ENCODE results near the gene KIF13A. TPM values are rescaled to one million over a fixed set of nuclear protein-coding genes. Genes with fewer than 3 reads are reported as not detected.

Gene KIF13A
- total RNA-seq, 2 experiments from 2014 or later = 0.91 to 1.4 TPM

DNA sequence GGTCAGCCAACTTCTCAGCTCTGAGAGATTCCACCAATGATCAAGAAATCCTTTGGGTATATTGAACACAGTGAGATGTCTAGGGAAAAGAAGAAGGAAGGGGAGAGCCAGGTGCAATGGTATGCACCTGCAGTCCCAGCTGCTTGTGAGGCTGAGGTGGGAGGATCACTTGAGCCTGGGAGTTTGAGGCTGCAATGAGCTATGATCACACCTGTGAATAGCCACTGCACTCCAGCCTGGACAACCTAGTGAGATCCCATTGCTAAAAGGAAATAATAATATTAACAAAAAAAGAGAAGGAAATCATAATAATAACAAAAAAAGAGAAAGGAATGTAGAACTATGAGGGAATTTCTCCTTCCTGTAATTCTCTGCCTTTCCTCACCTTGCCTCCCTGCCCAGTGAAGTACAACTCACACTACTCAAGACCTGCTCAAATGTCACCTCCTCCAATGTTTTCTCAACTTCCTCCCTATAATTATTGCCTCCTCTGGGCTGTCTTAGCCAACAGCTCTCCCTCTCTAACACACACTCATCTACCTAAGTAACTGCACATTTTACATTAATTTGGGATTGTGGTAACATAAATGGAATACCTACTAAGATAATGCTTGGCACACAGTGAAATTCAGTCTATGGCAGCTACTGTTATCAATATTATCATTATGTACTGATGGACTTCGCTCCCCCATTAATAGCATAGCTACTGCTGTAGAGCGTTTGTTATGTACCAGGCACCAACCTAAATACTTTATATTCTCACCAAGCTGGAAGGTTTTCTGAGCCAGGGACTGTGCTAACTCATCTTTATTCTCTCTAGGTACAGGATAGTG is 103.6 kb downstream of the KIF13A start:
- H3K4me1 ChIP-seq (ENCODE audit: insufficient read depth, low read length) = no peaks in the 10 kb centered on the region
- no peak overlapping the region for H3K4me3 Mint-ChIP-seq
- peaks cover 3 to 8% of the 10 kb centered on the region in 2 experiments for H3K27me3 ChIP-seq (ENCODE audit: control insufficient read depth in 1 of 2, insufficient read depth in 2 of 2, low read length in 2 of 2)
- H3K27ac ChIP-seq (ENCODE audit: low read depth in 1 of 2, low read length in 2 of 2) = no peak overlapping the region
- TF ChIP-seq CTCF (IDR thresholded peaks at IDR 0.05) = no peak
- no peak overlapping the region for H3K27ac Mint-ChIP-seq
- H3K36me3 Mint-ChIP-seq (ENCODE audit: low read depth) = no peaks in the 10 kb centered on the region
- ATAC-seq (ENCODE audit: poor library complexity) (no peak), DNase-seq (no peak)
- H3K9me3 ChIP-seq (ENCODE audit: control insufficient read depth in 1 of 2, insufficient read depth in 1 of 2, low read length in 2 of 2) = no peaks in the 10 kb centered on the region
- H3K4me1 Mint-ChIP-seq (ENCODE audit: low read depth) = no peaks in the 10 kb centered on the region
- intact Hi-C loops (cut with DNase I, micrococcal nuclease) = no loop called here
- ChIA-PET CTCF (no interaction called here), POLR2A (no interaction called here)
- H3K4me3 ChIP-seq (ENCODE audit: low read length) = no peak overlapping the region
- no peaks in the 10 kb centered on the region for H3K9me3 Mint-ChIP-seq
- H3K27me3 Mint-ChIP-seq = peaks cover 25% of the 10 kb centered on the region
- no peaks in the 10 kb centered on the region for H3K36me3 ChIP-seq (ENCODE audit: insufficient read depth, low read length)

GRCh38 chr6:17881085-17881858 is 106.2 kb downstream of the KIF13A start:
- POLR2A ChIA-PET = no interaction called here
- intact Hi-C loops (cut with DNase I, micrococcal nuclease) = no loop called here
- peaks cover 23% of the 10 kb centered on the region for H3K27me3 Mint-ChIP-seq

DNA sequence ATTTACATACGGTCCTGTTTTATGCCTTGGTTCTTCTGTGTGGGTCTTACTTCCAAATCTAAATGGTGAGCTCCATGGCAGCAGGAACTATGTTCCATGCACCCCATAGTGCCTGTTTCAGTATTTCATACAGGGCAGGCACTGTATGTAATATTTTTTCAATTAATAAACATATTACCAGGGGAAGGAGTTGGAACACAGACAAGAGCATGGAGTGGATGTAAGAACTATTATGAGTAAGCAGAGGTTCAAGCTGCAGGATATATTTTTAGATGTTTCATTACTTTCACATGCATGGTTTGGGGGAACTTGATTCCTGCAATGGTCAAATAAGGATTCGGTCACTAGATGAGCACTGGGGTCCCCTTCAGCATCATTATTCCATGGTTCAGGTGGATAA is 108.3 kb downstream of the KIF13A start:
- Mint-ChIP-seq H3K27ac (no peak overlapping the region), H3K4me1 (ENCODE audit: low read depth) (no peaks in the 10 kb centered on the region), H3K36me3 (ENCODE audit: low read depth) (no peaks in the 10 kb centered on the region), H3K9me3 (no peaks in the 10 kb centered on the region), H3K4me3 (no peak overlapping the region), H3K27me3 (peaks cover 20% of the 10 kb centered on the region)
- Histone ChIP-seq H3K4me1 (ENCODE audit: insufficient read depth, low read length) (no peaks in the 10 kb centered on the region), H3K36me3 (ENCODE audit: insufficient read depth, low read length) (no peaks in the 10 kb centered on the region), H3K9me3 (ENCODE audit: control insufficient read depth in 1 of 2, insufficient read depth in 1 of 2, low read length in 2 of 2) (no peaks in the 10 kb centered on the region), H3K27me3 (ENCODE audit: control insufficient read depth in 1 of 2, insufficient read depth in 2 of 2, low read length in 2 of 2) (no peaks in the 10 kb centered on the region), H3K4me3 (ENCODE audit: low read length) (no peak overlapping the region), H3K27ac (ENCODE audit: low read depth in 1 of 2, low read length in 2 of 2) (no peak overlapping the region)
- ChIA-PET CTCF (no interaction called here), POLR2A (no interaction called here)
- TF ChIP-seq CTCF (IDR thresholded peaks at IDR 0.05) = no peak
- DNase-seq (no peak), ATAC-seq (ENCODE audit: poor library complexity) (no peak)
- intact Hi-C loops (cut with DNase I, micrococcal nuclease) = no loop called here

More at GRCh38 chr6:17881085-17881858, 106.2 kb downstream of the KIF13A start:
- no peak overlapping the region for H3K27ac Mint-ChIP-seq
- TF ChIP-seq CTCF (IDR thresholded peaks at IDR 0.05) = no peak
- Histone ChIP-seq H3K9me3 (ENCODE audit: control insufficient read depth in 1 of 2, insufficient read depth in 1 of 2, low read length in 2 of 2) (no peaks in the 10 kb centered on the region), H3K27me3 (ENCODE audit: control insufficient read depth in 1 of 2, insufficient read depth in 2 of 2, low read length in 2 of 2) (peaks cover 0 to 8% of the 10 kb centered on the region in 2 experiments), H3K4me3 (ENCODE audit: low read length) (no peak overlapping the region), H3K27ac (ENCODE audit: low read depth in 1 of 2, low read length in 2 of 2) (no peak overlapping the region), H3K36me3 (ENCODE audit: insufficient read depth, low read length) (no peaks in the 10 kb centered on the region), H3K4me1 (ENCODE audit: insufficient read depth, low read length) (no peaks in the 10 kb centered on the region)
- H3K4me1 Mint-ChIP-seq (ENCODE audit: low read depth) = no peaks in the 10 kb centered on the region
- no peak for ATAC-seq (ENCODE audit: poor library complexity)
- no peaks in the 10 kb centered on the region for H3K9me3 Mint-ChIP-seq
- CTCF ChIA-PET = no interaction called here
- DNase-seq = peak in 1 of 14 experiments; percentile 6
- no peaks in the 10 kb centered on the region for H3K36me3 Mint-ChIP-seq (ENCODE audit: low read depth)
- H3K4me3 Mint-ChIP-seq = no peak overlapping the region

Data from CD4-positive, alpha-beta T cell (primary cell).